ENCODE results near the gene SERGEF. TPM values are rescaled to one million over a fixed set of nuclear protein-coding genes. Genes with fewer than 3 reads are reported as not detected.
A peak's percentile ranks its signal among the peaks of the same experiment; 100 is the strongest.

Gene SERGEF
- polyA plus RNA-seq, 3 donors: 14.3 to 33.7 (median 33.3) TPM

DNA sequence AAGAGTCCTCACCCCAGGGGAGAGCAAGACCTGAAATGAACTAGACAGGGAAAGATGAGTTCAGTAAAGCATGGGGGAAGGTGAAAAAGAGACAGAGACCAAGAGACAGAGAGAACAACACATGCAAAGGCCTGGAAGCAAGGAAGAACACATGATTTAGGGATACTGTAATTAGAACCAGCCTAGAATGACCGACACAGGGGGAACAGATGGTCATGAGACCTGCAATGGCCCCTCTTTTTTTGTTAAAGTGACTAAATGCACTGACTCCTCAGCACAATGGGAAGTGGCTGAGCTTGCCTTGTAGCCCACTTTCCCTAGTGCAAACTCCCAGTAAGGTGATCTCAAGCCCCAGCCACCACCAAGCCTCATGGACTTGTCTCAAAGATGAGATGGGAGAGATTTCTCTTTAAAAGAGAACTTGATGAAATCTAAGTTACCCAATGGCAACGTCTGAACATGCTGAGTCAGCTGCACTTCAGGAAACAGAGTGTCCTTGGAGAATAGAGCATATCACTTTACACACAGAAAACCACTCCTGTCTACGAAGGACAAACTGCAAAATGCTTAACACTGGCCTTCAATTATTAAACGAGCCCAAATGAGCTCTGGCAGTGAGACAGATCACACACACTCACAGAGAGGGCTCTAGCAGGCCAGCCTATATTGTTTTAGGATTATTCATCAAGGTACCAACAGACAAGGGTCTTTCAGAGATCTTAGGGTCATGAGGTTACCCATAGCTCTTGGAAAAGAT, 91.0 kb downstream of the SERGEF start:
- H3K36me3 Mint-ChIP-seq: peaks cover 11 to 42% of the 10 kb centered on the region in 2 donors

More for the DNA sequence above, 91.0 kb downstream of the SERGEF start:
- H3K79me2 ChIP-seq (ENCODE audit: insufficient read depth, low read length): no peaks in the 10 kb centered on the region
- intact Hi-C loops (cut with micrococcal nuclease): no loop called here
- no peak for TF ChIP-seq CTCF (IDR thresholded peaks at IDR 0.05)
- Mint-ChIP-seq H3K27ac (peak overlapping the region in 5 of 7 donors; percentile 7 to 91 (median 81)), H3K4me1 (peaks cover 42% of the 10 kb centered on the region), H3K4me3 (peak overlapping the region; percentile 17 to 46), H3K9me3 (no peaks in the 10 kb centered on the region), H3K27me3 (ENCODE audit: low read depth in 3 of 3) (peaks cover 0 to under 1% (median 0%) of the 10 kb centered on the region in 3 donors)
- peak; percentile 12 to 26 (median 25) for DNase-seq
- peaks cover 0 to 22% of the 10 kb centered on the region in 2 donors for H3K36me3 ChIP-seq (replicated peaks in 1 of 2; ENCODE audit: control insufficient read depth in 1 of 2, insufficient read depth in 2 of 2, low read length in 2 of 2)
- no peaks in the 10 kb centered on the region for H4K20me1 ChIP-seq (ENCODE audit: insufficient read depth, low read length)
- H2AFZ ChIP-seq (ENCODE audit: insufficient read depth, low read depth, low read length, poor library complexity, severe bottlenecking): no peak overlapping the region
- H3K4me3 ChIP-seq (replicated peaks in 1 of 3; ENCODE audit: low read depth in 2 of 3, low read length in 3 of 3): peak overlapping the region in 1 of 3 experiments; percentile 24
- peaks cover 20 to 28% of the 10 kb centered on the region in 2 donors for H3K4me1 ChIP-seq (ENCODE audit: control insufficient read depth in 1 of 2, insufficient read depth in 2 of 2, low read length in 2 of 2)
- H3K4me2 ChIP-seq (replicated peaks; ENCODE audit: extremely low read depth, low read length, poor library complexity, severe bottlenecking): peak overlapping the region; percentile 57
- H3K9me3 ChIP-seq (replicated peaks in 1 of 2; ENCODE audit: control insufficient read depth in 1 of 2, insufficient read depth in 1 of 2, low read length in 2 of 2): no peaks in the 10 kb centered on the region
- 100% methylated on average over 1 of the region's 4 CpGs for WGBS (ENCODE audit: insufficient coverage)
- peak overlapping the region; percentile 39 to 67 for H3K27ac ChIP-seq (ENCODE audit: low read depth in 1 of 2, low read length in 2 of 2)
- H3K9ac ChIP-seq (ENCODE audit: insufficient read depth, low read length, poor library complexity, severe bottlenecking): peak overlapping the region; percentile 27
- H3K27me3 ChIP-seq (ENCODE audit: control insufficient read depth in 2 of 2, insufficient read depth in 2 of 2, low read length in 2 of 2): no peaks in the 10 kb centered on the region

All from CD14-positive monocyte (primary cell).